IPS-NIHi11 (cell line): Measurements from ENCODE around the gene OR8B3.
"Not testable (repeated sequence)": the region's sequence is repeated elsewhere in the genome, so short reads cannot be mapped to it uniquely, and the experiment has no call there.

Experiments used
- DNase-seq: peaks from one replicate; pipeline ENCODE4 v3.0.0; 2012; ENCODE audit warnings: mixed read lengths, low spot score

OR8B3 gene

DNA sequence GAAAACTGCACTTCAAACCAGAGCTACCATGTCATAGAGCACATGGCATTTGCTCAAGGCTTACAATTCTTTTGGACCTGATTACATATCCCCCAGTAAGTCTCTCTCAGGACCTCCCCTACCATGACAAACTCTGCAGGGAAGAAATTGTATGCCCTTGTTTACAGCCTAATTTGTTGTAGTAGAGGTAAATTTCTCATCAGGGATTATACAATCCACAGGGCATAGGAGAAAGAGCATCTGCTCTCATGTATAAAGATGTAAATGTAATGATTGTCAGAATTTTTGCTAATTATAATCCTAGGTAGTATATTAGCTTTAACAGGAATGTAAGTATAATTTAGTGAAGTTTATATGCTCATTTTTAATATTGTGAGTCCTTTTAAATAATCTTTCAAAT, at the start of gene OR8B3:
TSS of gene OR8B3 (minus strand) at position 101 of the 400 bp plus-strand sequence. CDS start 1,673 bp downstream, outside the sequence.
- DNase-seq: no peak

GRCh38 chr11:124446916-124447315, 48.1 kb upstream of the OR8B3 start:
- DNase-seq: no peak

- no peak for DNase-seq
These were observed 46.9 kb upstream of the OR8B3 start, which contains the start of gene OR8B8 for GRCh38 chr11:124445646-124446150. Gene OR8B8 (minus strand): TSS chr11:124445696. CDS start chr11:124441085, 4,611 bp downstream.

GRCh38 chr11:124442847-124443246, 44.0 kb upstream of the OR8B3 start:
- no peak for DNase-seq

DNA sequence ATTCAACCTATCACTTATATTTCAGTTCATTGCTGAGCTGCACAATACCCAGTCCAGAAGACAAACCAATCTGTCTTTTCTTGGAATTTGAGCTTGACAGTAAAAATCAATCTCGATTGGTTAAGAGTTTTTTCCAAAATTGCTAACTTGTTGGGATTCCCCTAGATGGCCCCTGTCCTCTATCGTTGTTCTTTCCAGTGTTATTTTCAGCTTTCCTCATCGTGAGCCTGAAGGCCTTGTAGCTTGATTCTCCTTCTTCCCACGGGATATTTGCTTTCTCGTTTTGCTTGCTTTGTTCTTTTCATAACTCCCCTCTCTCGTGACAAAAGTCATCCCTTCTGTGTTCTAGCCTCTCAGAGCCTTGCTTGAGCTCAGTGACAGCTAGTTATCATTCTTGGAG, 43.6 kb upstream of the OR8B3 start:
- no peak for DNase-seq

GRCh38 chr11:124441519-124441918, 42.7 kb upstream of the OR8B3 start:
- no peak for DNase-seq

- no peak for DNase-seq
These were observed 42.3 kb upstream of the OR8B3 start for GRCh38 chr11:124441081-124441480.

DNA sequence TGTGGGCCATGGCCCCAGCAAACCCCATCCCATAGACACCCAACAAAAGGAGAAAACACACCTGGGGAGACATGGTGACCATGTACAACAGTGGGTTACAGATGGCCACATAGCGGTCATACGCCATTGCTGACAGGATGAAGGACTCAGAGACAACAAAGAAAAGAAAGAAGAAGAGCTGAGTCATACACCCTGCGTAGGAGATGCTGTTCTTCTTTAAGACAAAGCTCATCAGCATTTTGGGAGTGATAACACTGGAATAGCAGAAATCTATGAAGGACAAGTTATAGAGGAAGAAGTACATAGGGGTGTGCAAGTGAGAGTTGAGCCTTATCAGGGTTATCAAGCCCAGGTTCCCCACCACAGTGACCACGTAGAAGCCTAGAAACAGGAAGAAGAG, 41.8 kb upstream of the OR8B3 start:
- no peak for DNase-seq

GRCh38 chr11:124434699-124435098, 35.9 kb upstream of the OR8B3 start:
- DNase-seq: no peak

DNA sequence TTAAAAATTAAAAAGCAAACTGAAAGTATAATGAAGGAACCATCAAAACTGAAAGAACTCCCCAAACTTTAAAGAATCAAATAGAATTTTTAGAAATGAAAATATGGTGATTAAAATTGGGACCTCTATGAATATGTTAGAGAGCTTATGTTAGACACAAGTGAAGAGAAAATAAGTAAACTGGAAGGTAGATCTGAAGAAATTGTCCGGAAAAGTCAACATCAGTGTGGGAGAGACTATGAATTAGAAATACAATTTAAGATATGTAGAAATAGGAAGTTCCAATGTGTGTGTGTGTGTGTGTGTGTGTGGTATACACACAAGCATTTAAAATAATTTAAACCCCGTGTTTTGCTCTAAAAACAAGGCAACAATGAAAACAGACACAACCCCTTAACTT, 30.8 kb upstream of the OR8B3 start:
- no peak for DNase-seq

GRCh38 chr11:124424384-124424921, 25.6 kb upstream of the OR8B3 start, which contains the start of gene OR8B4:
Gene OR8B4 (minus strand): TSS chr11:124424871. CDS start chr11:124424871, 0 bp downstream.
- no peak for DNase-seq

- no peak for DNase-seq
These were observed 22.2 kb upstream of the OR8B3 start for GRCh38 chr11:124421043-124421442.

DNA sequence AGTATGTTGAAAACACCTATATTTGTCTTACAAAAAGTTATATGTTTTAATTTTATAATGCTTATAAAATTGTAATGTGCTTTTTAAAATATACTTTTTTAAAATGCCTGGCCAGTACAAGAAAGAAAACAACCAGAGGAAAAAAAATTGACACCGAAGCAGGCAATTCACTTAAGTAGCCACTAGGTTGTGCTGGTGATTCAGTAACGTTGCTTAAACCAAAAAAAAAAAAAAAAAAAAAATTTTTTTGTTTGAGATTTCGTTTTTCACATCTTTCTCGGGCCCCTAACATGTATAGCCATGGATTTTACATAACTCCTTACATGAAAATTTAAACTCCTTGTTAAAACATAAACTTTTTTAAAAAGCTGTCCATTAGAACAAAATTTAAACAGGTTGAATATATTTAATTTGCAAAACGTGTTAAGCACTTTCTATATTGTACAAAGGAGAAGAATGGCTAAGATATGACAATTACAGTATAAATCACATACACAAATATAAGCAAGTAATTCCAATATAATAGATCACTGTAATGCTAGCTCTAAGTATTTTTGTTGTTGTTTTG, 16.6 kb upstream of the OR8B3 start:
- peak; percentile 37 for DNase-seq

- no peak for DNase-seq
These were observed 11.1 kb upstream of the OR8B3 start for GRCh38 chr11:124409906-124410305.

DNA sequence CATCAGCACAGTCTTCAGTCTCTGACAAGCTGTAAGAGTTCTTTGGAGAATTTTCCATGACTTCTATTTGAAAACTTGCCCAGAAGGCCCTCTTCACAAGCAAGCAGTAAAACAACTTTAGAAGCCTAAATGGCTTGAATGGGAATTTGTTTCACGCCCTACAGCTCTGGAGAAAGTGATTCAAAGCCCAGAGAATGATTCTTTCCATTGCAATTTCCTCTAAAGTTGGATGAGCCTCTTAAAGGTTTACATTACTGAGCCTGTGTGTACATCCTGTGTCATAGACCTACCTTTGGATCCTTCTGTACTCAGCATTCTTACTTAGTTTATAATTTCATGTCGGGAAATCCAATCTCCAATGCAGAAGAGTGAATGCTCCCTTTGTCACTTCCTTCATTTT, 6.8 kb upstream of the OR8B3 start:
- no peak for DNase-seq

DNA sequence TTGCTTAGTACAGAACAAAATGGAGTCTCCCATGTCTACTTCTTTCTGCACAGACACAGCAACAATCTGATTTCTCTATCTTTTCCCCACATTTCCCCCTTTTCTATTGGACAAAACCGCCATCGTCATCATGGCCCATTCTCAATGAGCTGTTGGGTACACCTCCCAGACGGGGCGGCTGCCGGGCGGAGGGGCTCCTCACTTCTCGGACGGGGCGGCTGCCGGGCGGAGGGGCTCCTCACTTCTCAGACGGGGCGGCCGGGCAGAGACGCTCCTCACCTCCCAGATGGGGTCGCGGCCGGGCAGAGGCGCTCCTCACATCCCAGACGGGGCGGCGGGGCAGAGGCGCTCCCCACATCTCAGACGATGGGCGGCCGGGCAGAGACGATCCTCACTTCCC, 4.4 kb upstream of the OR8B3 start:
- not testable (repeated sequence) for DNase-seq

DNA sequence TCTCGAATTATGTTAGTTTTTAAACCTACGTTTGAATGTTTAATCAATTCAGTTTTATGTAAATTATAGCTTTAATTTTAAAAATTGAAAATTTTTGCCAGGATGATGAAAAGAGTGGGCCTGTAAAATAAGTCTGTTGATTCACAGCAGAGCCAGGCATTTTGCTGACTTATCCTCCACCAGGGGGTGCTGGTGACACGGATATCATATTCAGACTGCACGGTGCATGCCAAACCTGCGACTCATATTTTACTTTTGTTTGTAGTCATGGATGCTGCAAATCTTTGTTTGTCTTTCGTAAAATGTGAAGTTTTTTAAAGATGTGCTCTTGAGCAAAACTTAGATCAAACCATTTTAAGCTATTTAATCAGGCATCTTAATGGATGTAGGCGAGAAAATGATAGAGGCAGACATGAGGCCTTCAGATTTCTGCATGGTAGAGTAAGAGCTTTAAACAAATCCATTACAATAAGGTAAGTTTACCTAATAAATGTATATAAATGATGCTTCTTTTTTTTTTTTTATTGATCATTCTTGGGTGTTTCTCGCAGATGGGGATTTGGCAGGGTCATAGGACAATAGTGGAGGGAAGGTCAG, 3.6 kb upstream of the OR8B3 start:
- DNase-seq: peak; percentile 56

GRCh38 chr11:124396847-124397246, 2.0 kb downstream of the OR8B3 start:
- DNase-seq: not testable (repeated sequence)

DNA sequence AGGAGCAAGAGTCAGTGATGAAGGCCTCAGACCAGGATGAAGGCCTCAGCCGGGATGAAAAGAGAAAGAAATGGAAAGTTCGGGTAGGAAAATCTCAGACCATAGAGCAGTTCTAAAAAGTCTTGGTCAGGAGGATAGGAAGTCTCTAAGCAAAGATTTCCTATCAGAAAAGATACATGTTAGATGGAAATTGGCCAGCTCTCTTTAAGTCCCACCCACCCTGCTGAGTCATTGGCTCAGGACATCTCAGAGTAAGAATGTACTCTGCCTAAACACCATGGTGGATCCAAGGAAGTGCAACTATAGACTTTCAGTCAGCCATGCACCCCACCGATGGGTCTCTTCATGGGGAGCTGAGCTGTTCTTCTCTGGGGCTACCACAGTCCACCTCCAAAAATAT, 4.4 kb downstream of the OR8B3 start:
- no peak for DNase-seq

DNA sequence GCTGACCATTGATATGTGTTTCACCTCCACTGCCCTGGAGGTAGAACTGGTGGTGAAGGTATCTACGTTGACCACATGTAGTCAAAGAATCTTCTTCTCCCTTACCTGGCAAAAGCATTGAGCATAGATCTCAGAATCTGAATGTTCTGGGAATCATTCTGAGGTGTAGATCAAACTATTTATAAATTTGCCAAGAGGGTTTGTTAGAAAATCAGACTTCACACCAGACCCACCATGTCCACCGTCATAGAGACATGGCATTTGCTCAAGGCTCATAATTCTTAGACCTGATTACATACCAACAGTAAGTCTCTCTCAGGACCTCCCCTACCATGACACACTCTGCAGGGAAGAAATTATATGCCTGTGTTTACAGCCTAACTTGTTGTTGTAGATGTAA, 14.4 kb downstream of the OR8B3 start, which contains the start of gene OR8B2:
TSS of gene OR8B2 (minus strand) at position 101 of the 400 bp plus-strand sequence. CDS start 1,156 bp downstream, outside the sequence.
- DNase-seq: no peak

DNA sequence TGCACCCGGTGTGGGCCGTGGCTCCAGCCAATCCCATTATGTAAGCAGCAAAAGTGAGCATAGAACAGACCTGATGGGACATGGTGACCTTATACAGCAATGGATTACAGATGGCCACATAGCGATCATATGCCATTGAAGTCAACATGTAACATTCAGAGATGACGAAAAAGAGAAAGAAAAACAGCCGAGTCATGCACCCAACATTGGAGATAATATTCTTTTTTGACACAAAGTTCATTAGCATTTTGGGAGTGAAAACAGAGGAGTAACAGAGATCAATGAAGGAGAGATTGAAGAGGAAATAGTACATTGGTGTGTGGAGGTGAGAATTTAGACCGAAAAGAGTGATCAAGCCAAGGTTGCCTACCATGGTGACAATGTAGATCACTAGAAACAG, 16.0 kb downstream of the OR8B3 start:
- not testable (repeated sequence) for DNase-seq

- DNase-seq: no peak
These were observed 18.2 kb downstream of the OR8B3 start for GRCh38 chr11:124380585-124380984.

GRCh38 chr11:124376280-124376679, 22.5 kb downstream of the OR8B3 start:
- DNase-seq: no peak
